Activated T-cell treated with anti-CD3 and anti-CD28 coated beads for 1 hour (primary cell): ENCODE data around the gene TLE3.

Experiments
- DNase-seq: peaks from one replicate; pipeline ENCODE4 v3.0.0-alpha.2; 2020; ENCODE audit warnings: low read depth

The TLE3 gene

DNA sequence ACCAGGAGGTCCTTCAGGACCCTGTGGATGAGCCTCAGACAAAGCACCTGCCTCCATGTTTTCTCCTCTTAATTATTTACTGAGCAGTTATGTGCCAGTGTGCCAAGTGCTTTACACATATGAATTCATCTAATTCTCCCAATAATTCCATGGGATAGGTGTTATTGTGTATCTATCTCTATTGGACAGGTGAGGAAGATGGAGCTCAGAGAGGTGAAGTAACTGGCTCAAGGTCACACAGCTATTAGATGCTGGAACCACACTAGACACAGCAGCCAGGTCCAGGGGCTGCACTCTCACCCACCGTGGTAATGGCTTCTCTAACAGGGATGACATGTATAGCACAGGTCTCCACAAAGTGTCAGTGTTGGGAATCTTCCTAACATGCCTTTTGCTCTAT lies 70.2 kb downstream of the TLE3 start:
- no peak for DNase-seq

DNA sequence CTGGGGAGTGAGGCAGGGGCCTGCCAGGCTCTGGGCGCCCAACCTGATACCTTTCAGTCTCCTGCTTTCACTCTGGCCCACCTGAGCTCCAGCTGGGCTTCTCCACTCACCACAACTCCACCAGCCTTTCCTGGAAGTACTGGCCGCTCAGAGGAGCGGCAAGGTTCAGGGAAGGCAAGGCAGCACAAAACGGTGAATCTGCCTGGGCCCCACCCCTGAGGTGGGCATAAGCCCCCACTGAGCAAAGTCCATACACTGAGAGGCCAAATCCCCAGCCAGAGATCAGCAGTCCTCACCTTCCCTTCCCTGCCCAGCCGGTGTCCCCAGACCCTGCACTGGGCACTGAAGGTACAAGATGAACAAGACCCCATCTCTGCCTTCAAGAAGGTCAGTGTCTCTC lies 70.7 kb downstream of the TLE3 start:
- no peak for DNase-seq

- DNase-seq: no peak
Measured at GRCh38 chr15:70025413-70026296, 72.1 kb downstream of the TLE3 start.

DNA sequence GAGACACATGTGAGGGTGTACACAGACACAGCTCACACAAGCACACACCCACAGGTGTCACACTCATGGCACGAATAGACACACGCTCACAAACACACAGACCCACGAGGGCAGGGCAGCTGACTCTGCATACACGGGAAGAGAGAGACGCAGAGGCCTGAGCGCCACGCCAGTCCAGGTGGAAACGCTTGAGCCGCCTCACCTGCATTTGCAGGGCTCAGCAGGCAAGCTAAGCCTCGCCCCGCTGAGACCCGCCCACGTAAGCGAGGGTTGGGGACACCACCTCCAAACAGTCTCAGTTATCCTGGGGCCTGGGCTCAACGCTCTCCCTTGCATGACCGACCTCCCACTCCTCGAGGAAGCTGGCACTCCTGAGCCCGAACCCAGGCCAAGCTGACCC lies 73.2 kb downstream of the TLE3 start:
- DNase-seq: no peak

- no peak for DNase-seq
Measured at GRCh38 chr15:70023769-70024491, 73.8 kb downstream of the TLE3 start.

DNA sequence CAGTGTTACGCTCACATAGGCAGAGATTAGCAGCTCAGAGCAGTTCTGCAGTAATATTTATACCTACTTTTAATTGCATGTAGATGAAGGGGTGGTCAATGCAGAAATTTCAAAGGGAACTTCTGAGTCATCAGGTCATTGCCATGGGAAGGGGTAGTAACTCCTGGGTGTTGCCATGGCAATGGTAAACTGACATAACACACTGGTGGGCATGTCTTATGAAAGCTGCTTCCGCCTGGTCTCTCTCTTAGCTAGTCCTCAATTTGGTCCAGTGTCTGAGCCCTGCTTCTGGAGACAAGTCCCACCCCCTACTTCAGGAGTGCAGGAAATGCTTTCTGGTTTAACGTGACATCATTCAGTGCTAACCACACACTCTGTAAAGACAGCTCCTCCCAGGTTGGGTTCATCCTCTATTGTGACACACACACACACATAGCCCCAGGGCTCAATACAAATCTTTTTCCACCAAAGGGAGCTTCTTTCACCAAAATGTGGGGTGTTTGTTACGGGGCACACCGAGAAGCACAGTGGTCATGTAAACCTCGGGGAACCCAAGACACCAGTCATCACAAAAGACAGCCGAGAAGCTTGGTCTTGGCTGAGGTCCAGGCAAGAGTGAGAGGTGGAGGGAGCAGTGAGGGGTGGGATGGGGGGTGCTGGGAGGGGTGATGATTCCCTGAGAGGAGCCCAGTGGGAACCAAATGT lies 74.5 kb downstream of the TLE3 start:
- peak; percentile 16 for DNase-seq

GRCh38 chr15:70020229-70020628 lies 77.5 kb downstream of the TLE3 start:
- no peak for DNase-seq

- DNase-seq: no peak
Measured at GRCh38 chr15:70018646-70019600, 78.8 kb downstream of the TLE3 start.

DNA sequence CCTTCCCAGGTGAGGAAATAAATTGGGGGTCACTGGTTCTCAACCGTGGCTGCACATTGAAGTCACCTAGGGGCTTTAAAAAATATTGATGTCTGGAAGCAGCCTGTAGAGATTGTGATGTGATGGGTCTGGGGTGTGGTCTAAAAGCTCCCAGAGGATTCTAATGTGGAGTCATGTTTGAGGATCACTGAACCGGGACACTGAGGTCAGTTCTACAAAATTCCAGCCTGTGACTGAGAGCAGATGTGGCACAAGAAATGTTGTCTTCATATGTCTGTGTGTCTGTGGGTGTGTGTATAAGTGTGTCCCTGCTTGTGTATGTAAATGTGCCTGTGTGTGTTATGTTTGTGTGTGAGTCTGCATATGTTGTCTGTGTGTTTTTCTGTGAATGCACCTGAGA lies 79.9 kb downstream of the TLE3 start:
- no peak for DNase-seq

DNA sequence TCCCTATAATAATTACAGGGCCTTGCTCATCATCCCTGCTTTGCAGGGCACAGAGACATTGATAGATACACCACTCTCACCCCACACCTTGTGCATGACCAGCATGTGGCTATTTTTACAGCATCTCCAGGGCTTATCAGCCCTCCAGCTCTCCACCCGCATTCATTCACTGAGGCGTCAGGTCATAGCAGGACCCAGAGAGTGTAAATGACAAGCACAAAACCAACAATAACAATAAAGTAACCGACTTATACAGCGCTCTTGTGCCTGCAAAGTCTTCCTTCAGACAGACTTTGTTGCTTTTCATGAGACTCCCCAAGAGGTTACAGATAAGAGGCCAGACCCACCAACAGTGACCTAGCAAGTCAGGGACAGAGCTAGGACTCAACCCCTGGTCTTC lies 80.7 kb downstream of the TLE3 start:
- DNase-seq: no peak

GRCh38 chr15:70016511-70016994 lies 81.2 kb downstream of the TLE3 start:
- no peak for DNase-seq

DNA sequence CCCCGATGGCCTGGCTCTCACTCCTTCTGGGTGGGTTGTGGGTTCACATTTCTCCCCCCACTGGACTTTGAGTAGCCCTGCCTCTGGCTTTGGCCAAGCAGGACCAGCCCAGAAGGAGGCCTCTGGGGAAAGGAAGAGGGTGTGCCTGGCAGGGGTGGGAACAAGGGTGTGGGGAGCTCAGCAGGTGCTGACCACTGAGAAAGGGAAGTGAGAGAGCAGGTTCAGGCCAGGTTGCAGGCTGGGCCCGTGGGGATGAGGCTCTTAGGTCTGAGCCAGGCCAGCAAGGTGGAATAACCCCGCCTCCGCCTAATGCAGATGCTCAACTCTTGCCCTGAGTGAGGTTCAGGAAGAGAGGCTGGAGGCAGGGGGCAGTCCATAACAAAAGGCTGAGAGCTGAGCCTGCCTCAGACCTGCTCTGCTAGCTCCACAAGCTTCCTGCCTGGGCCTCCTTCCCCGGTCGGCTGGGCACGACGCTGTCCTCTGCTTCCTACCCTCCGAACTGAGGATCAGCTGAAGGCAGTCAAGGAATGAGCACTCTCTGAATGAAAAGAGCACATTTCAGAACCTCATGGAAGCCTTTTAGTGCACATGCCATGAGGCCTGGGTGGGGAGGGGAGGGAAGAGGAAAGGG lies 82.7 kb downstream of the TLE3 start:
- no peak for DNase-seq

DNA sequence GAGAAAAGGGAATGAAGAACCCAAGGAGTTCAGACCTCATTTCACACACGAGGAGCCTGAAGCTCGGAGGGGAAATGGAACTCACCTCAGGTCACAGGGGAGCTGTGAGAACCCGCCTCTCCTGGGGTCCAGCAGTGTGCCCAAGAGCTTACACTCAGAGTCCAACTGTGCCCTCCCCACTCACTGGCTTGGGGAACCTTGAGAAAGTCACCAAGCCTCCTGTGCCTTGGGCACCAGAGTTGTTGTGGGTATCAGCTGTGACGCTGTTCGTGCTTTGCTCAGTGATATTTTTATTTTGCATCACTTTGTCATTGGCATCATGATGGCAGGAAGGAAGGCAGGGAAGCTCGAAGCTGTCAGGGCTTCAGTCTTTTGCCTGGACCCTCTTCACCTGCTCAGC lies 83.4 kb downstream of the TLE3 start:
- no peak for DNase-seq

DNA sequence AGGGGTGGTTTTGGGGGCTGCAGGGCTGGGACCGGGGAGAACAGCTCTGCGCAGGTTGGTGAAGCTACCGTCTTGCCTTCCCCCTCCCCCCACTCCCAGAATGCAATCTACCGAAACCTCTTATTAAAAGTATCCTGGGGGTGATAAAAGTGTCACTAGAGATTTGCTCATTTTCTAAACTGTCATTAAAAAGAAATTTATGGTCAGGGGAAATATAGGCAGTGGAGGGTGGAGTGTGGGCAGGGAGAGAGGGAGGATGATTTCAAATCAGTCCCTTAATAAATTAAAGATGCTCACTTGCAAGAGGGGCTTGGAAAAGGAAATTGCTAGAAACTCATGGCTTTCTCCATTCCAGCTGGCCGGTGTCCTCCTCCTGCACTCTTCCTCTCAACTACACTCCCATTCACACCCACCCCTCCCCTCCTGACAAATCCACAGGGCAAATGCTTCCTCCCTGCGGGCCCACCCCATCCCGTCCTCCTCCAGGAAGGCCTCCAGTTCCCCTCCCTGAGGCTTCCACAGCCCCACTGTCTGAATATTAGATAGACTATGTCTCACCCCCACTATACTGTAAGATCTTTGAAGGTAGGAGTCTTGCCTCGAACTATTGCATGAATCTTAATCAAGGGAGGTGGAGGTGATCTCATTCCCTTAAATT lies 83.9 kb downstream of the TLE3 start:
- no peak for DNase-seq

DNA sequence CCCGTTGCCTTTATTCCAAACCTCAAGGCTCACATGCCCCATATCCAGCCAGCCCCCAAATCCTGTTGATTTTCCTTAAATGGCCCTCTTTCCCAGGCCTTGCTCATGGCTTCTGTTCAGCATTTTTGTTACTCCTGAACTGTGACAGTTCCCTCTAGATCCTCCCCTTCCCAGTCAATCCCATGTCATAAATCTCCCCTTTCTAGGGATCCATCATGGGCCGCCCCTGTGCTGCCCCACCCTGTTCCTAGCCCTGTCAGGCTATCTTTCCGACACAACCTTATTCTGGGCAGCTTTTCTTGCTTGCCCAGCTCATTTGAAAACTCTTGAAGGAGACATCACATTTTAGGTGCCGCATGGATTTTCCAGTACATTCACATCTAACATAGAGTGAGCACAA lies 84.8 kb downstream of the TLE3 start:
- DNase-seq: no peak

DNA sequence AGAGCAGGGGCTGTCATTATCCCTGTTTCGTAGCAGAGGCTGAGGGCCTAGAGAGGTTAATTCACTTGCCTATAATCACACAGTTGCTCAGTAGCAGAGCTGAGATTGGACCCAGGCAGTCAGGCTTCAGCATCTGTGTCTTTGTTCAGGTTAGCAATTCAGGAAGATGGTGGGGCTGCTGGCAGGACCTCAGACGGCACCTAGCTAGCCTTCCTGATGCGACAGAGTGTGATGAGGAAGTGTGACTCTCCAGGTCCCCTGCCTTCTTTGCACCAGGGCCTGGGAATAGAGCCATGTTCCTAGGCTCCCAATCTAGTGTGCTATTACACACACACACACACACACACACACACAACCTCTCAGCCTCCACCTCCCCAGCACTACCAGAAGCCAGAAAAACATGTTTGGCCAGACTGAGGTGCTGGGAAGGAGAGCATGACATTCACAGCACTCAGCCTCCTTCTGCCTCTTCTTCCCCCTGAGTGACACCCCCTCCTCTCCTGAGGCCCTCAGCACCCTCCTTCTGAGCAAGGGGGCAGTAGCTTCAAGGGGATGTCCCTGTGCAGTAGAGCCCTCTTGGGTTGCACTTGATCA lies 88.9 kb downstream of the TLE3 start:
- DNase-seq: no peak

DNA sequence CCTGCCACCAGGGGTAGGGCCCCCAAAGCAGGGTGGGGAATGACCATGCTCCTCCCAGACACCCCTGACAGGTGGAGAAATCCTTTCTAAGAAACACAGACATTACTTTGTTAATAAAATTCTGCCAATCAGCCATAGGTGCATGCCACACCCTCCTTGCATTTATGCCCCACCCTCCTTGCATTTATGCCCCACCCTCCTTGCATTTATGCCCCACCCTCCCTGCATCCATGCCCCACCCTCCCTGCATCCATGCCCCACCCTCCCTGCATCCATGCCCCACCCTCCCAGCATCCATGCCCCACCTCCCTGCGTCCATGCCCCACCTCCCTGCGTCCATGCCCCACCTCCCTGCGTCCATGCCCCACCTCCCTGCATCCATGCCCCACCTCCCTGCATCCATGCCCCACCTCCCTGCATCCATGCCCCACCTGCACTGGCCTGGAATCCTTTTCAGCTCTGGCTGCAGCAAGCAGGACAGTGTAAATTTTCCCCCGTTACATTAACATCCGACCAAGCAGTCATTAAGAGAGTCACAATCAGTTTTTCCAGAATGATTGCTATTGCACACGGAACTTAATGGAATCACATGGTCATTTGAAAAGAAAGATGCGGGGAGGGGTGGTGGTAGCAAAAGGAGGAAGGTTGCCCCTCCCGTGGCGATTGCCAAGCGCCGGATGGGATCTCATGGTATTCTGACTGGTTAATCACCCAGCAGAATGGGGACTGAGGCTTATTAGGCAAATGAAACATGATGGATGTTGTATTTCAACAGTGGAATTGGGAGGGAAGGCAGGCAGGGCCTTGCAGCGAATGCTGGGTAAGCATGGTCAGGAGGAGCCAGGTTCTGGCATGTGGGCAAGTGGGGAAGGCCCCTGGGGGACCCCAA lies 91.2 kb downstream of the TLE3 start:
- DNase-seq: no peak

DNA sequence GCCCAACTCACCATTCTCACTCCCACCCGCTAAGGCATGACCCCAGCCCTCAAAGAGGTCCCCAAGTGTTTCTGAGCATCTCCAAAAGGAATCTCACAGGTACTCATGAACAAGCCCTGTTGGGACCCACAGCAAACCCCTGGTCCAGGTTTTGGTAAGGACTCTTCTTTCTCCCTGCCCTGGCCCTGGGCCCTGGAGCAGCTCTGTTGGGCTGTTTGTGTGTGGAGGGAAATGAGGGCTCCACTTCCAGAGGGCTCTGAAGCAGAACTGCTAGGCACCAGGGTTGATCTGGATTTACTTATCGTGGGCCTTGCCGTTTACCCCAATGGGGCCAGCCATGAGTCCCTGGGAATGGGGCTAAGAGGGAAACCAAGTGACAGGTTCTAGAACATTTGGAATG lies 92.9 kb downstream of the TLE3 start:
- no peak for DNase-seq

GRCh38 chr15:70002897-70003296 lies 94.8 kb downstream of the TLE3 start:
- no peak for DNase-seq
